HCT116 (cell line): ENCODE results near the gene MCUR1. TPM values are rescaled to one million over a fixed set of nuclear protein-coding genes. Genes with fewer than 3 reads are reported as not detected.

Experiments
- ATAC-seq: fragments of 200-7000 bp; cut with Tn5 transposase; 2 replicates; pipeline ENCODE4 v1.9.1; 2020; ENCODE audit warnings: mild to moderate bottlenecking, moderate library complexity
- BruUV-seq: library from RNA; stranded (reverse); fragments of 400-500 nt; replicated peaks from 2 replicates; lab custom pipeline; 2021; lab: Mats Ljungman, UMichigan
- CTCF ChIA-PET: fragments of 300-600 bp; sonication (Branson Sonifier 250); formaldehyde crosslinking; loops from one replicate; lab custom pipeline; 2021; ENCODE audit warnings: antibody characterized with exemption; lab: Charles Lee
- POLR2A ChIA-PET: fragments of 300-600, 350-600 bp; sonication (Branson Sonifier 250); formaldehyde crosslinking; loops from one replicate; lab custom pipeline; 2021; ENCODE audit warnings: antibody characterized with exemption; lab: Charles Lee
- RAD21 ChIA-PET, 2 experiments: fragments of 300-600 bp; sonication (Branson Sonifier 250); formaldehyde crosslinking; loops; one replicate each; lab custom pipeline; 2023; ENCODE audit warnings: low total read pairs in 2 of 2; ENCODE audit not compliant: uncharacterized antibody in 2 of 2, unreplicated experiment in 2 of 2, low non-redundant PET in 1 of 2; lab: Charles Lee
- DNase-seq: peaks from one replicate; pipeline ENCODE4 v3.0.0-alpha.2; 2010; ENCODE audit warnings: low read depth, low spot score
- H2AFZ ChIP-seq: fragments of 200-600 bp; shearing (Covaris generic), sonication (generic); 2 replicates; pipeline ENCODE4 v1.6.1; 2017; ENCODE audit warnings: low read depth, mixed run types, mixed read lengths, antibody characterized with exemption, low read length; ENCODE audit not compliant: poor library complexity, severe bottlenecking
- H3K27ac ChIP-seq: 2 replicates; pipeline ENCODE4 v1.5.1; 2012; ENCODE audit warnings: low read depth, low read length
- H3K27me3 ChIP-seq: fragments of 200-600 bp; sonication (generic); 2 replicates; pipeline ENCODE4 v1.6.1; 2016; ENCODE audit warnings: mixed run types, low read length, mixed read lengths; ENCODE audit not compliant: insufficient read depth
- H3K36me3 ChIP-seq, 2 experiments: fragments of 200-500 bp in 1 of 2; fragments of 200-600 bp in 1 of 2; sonication (Bioruptor generic) in 1 of 2; sonication (generic) in 1 of 2; 2 replicates each; pipeline versions ENCODE4 v1.5.1 to v1.6.1; 2014 to 2016; ENCODE audit warnings: low read length in 2 of 2, inconsistent platforms in 1 of 2, mixed read lengths in 1 of 2, mixed run types in 1 of 2; ENCODE audit not compliant: insufficient read depth in 2 of 2, control insufficient read depth in 1 of 2
- H3K4me1 ChIP-seq, 2 experiments: fragments of 200-600 bp in 1 of 2; sonication (generic) in 1 of 2; 2 replicates each; pipeline versions ENCODE4 v1.5.1 to v1.6.1; 2012 to 2017; ENCODE audit warnings: low read length in 2 of 2, inconsistent platforms in 1 of 2, mild to moderate bottlenecking in 1 of 2, mixed read lengths in 1 of 2, mixed run types in 1 of 2, moderate library complexity in 1 of 2; ENCODE audit not compliant: insufficient read depth in 2 of 2, control insufficient read depth in 1 of 2
- H3K4me2 ChIP-seq: fragments of 200-600 bp; sonication (generic); 2 replicates; pipeline ENCODE4 v1.6.1; 2017; ENCODE audit warnings: mixed run types, low read length, mixed read lengths
- H3K4me3 ChIP-seq, 2 experiments: fragments of 200-600 bp in 1 of 2; sonication (generic) in 1 of 2; replicated peaks in 1 of 2; 2 replicates each; pipeline ENCODE4 v1.5.1; 2011 to 2016; ENCODE audit warnings: low read length in 2 of 2, control low read depth in 1 of 2, low read depth in 1 of 2, mild to moderate bottlenecking in 1 of 2, mixed read lengths in 1 of 2, mixed run types in 1 of 2
- H3K79me2 ChIP-seq: fragments of 200-600 bp; sonication (generic); 2 replicates; pipeline ENCODE4 v1.6.1; 2017; ENCODE audit warnings: mild to moderate bottlenecking, mixed run types, low read length, moderate library complexity, mixed read lengths; ENCODE audit not compliant: insufficient read depth
- H3K9ac ChIP-seq: fragments of 200-600 bp; sonication (generic); 2 replicates; pipeline ENCODE4 v1.6.1; 2016; ENCODE audit warnings: low read length, mixed read lengths
- H3K9me2 ChIP-seq: fragments of 200-600 bp; sonication (generic), shearing (Covaris generic); 2 replicates; pipeline ENCODE4 v1.6.1; 2017; ENCODE audit warnings: mixed run types, mild to moderate bottlenecking, moderate library complexity; ENCODE audit not compliant: insufficient read depth
- H3K9me3 ChIP-seq, 2 experiments: fragments of 200-500 bp in 1 of 2; fragments of 200-600 bp in 1 of 2; sonication (Bioruptor generic) in 1 of 2; sonication (generic) in 1 of 2; 2 replicates each; pipeline ENCODE4 v1.6.1; 2014 to 2017; ENCODE audit warnings: low read length in 2 of 2, mixed read lengths in 2 of 2, inconsistent platforms in 1 of 2, low read depth in 1 of 2, mild to moderate bottlenecking in 1 of 2, mixed run types in 1 of 2, moderate library complexity in 1 of 2; ENCODE audit not compliant: control insufficient read depth in 1 of 2, insufficient read depth in 1 of 2
- H4K20me1 ChIP-seq: fragments of 200-600 bp; sonication (generic), shearing (Covaris generic); 2 replicates; pipeline ENCODE4 v1.6.1; 2017; ENCODE audit warnings: mixed run types, mild to moderate bottlenecking, moderate library complexity; ENCODE audit not compliant: insufficient read depth
- EGR1 ChIP-seq: IDR thresholded peaks from 2 replicates; pipeline ENCODE4 v1.6.1; 2012; ENCODE audit warnings: low read depth
- ELF1 ChIP-seq: IDR thresholded peaks from 2 replicates; pipeline ENCODE4 v1.6.1; 2012; ENCODE audit warnings: low read depth, borderline replicate concordance
- JUND ChIP-seq: IDR thresholded peaks from 2 replicates; pipeline ENCODE4 v1.6.1; 2012
- SP1 ChIP-seq: IDR thresholded peaks from 2 replicates; pipeline ENCODE4 v1.6.1; 2012; ENCODE audit warnings: low read depth
- TCF7L2 ChIP-seq: IDR thresholded peaks from 2 replicates; pipeline ENCODE4 v1.7.0; 2011; ENCODE audit warnings: borderline replicate concordance, inconsistent platforms; ENCODE audit not compliant: insufficient read depth, insufficient read length; ENCODE audit errors: extremely low read depth
- ZFX ChIP-seq: fragments of 450-650 bp; IDR thresholded peaks from 2 replicates; pipeline ENCODE4 v1.6.1; 2017
- intact Hi-C: fragments of 100-400 bp; cut with micrococcal nuclease; formaldehyde crosslinking; loops from 2 replicates; pipeline ENCODE4 v1.10.0; 2022
- total RNA-seq: library from RNA; stranded (reverse); gene quantifications from one replicate; pipeline ENCODE4 v1.2.1, GENCODE V29; 2021; ENCODE audit not compliant: unreplicated experiment
- TF ChIP-seq, protein P1 (sequence below), 3 experiments: fragments of 200-600 bp in 1 of 3; sonication (generic) in 1 of 3; IDR thresholded peaks in 2 of 3; conservative IDR thresholded peaks in 1 of 3; 2 replicates each; pipeline ENCODE4 v1.5.1; 2012 to 2017; ENCODE audit warnings: low read depth in 2 of 3, low read length in 2 of 3, antibody characterized with exemption in 1 of 3, borderline replicate concordance in 1 of 3, control low read depth in 1 of 3, mild to moderate bottlenecking in 1 of 3, mixed read lengths in 1 of 3, mixed run types in 1 of 3, moderate library complexity in 1 of 3; ENCODE audit not compliant: insufficient read depth in 1 of 3

The MCUR1 gene
- total RNA-seq, 1 experiment from 2014 or later, result 33.2 TPM

GRCh38 chr6:13761361-13762036 is 52.9 kb downstream of the MCUR1 start:
- no peak overlapping the region for H3K4me3 ChIP-seq
- CTCF ChIA-PET, result no interaction called here
- no peak overlapping the region for H3K27ac ChIP-seq
- RAD21 ChIA-PET, result no interaction called here
- no peaks in the 10 kb centered on the region for H4K20me1 ChIP-seq
- H3K79me2 ChIP-seq, result no peaks in the 10 kb centered on the region
- TF ChIP-seq, protein P1, sequence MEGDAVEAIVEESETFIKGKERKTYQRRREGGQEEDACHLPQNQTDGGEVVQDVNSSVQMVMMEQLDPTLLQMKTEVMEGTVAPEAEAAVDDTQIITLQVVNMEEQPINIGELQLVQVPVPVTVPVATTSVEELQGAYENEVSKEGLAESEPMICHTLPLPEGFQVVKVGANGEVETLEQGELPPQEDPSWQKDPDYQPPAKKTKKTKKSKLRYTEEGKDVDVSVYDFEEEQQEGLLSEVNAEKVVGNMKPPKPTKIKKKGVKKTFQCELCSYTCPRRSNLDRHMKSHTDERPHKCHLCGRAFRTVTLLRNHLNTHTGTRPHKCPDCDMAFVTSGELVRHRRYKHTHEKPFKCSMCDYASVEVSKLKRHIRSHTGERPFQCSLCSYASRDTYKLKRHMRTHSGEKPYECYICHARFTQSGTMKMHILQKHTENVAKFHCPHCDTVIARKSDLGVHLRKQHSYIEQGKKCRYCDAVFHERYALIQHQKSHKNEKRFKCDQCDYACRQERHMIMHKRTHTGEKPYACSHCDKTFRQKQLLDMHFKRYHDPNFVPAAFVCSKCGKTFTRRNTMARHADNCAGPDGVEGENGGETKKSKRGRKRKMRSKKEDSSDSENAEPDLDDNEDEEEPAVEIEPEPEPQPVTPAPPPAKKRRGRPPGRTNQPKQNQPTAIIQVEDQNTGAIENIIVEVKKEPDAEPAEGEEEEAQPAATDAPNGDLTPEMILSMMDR (IDR thresholded peaks at IDR 0.05 in 2 of 3, conservative IDR thresholded peaks at IDR 0.05 in 1 of 3; ENCODE audit: borderline replicate concordance in 1 of 3, insufficient read depth in 1 of 3, low read depth in 2 of 3, low read length in 2 of 3), result no peak
- TF ChIP-seq TCF7L2 (no peak), ZFX (no peak), ELF1 (no peak), JUND (no peak), SP1 (no peak), EGR1 (no peak)
- H3K4me1 ChIP-seq, result peaks cover 3 to 12% of the 10 kb centered on the region in 2 experiments
- H3K9me3 ChIP-seq, result peaks cover 0 to 6% of the 10 kb centered on the region in 2 experiments; a peak in 1 of 4 replicates
- no peaks in the 10 kb centered on the region for H3K9me2 ChIP-seq
- no peak for DNase-seq
- no peak for ATAC-seq
- no peak overlapping the region for H3K4me2 ChIP-seq
- H2AFZ ChIP-seq, result no peak overlapping the region
- intact Hi-C loops, result no loop called here
- H3K9ac ChIP-seq, result no peak overlapping the region
- POLR2A ChIA-PET, result interaction anchor here (0.6 kb wide), 1 partner anchor 134 kb away, joined by 3 read pairs; no protein-coding TSS in a partner anchor
- BruUV-seq, result no TSS peak
- H3K27me3 ChIP-seq, result no peaks in the 10 kb centered on the region
- no peaks in the 10 kb centered on the region for H3K36me3 ChIP-seq
